ENCODE data around the gene HDAC9.

DNA sequence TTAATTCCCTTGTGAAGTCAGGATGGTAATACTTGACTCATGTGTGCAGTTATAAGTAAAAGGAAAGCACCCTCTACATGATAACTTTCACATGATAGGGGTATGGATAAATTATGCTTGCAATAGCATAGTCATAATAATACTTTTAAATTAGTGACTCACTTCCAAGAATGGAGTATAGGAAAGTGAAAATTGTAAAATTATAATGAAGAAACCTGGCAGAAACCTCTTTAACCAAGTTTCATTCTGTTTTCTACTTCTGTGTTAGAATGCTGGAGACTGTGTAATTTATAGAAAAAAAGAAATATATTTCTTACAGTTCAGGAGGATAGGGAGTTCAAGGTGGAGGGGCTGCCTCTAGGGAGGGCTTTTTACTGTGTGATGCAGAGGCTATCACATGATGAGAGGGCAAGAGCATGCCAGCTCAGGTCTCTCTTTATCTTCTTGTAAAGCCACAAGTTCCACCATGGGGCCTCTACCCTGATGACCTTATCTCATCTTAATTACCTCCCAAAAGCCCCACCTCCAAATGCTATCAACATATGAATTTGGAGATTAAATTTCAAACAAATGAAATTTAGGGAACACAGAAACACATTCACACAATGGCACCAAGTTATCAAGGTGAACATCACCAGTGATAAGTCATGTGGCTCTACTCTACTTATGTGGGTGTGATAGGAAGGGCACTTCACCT is 43.2 kb downstream of the HDAC9 start:
- TF ChIP-seq POLR2A (IDR thresholded peaks at IDR 0.05) (no peak), POLR2AphosphoS5 (IDR thresholded peaks at IDR 0.05) (no peak), EP300 (IDR thresholded peaks at IDR 0.05) (no peak)
- TF ChIP-seq, protein P1, sequence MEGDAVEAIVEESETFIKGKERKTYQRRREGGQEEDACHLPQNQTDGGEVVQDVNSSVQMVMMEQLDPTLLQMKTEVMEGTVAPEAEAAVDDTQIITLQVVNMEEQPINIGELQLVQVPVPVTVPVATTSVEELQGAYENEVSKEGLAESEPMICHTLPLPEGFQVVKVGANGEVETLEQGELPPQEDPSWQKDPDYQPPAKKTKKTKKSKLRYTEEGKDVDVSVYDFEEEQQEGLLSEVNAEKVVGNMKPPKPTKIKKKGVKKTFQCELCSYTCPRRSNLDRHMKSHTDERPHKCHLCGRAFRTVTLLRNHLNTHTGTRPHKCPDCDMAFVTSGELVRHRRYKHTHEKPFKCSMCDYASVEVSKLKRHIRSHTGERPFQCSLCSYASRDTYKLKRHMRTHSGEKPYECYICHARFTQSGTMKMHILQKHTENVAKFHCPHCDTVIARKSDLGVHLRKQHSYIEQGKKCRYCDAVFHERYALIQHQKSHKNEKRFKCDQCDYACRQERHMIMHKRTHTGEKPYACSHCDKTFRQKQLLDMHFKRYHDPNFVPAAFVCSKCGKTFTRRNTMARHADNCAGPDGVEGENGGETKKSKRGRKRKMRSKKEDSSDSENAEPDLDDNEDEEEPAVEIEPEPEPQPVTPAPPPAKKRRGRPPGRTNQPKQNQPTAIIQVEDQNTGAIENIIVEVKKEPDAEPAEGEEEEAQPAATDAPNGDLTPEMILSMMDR (IDR thresholded peaks at IDR 0.05): no peak
